A172 (cell line): ENCODE data around the gene PEX26. TPM values are rescaled to one million over a fixed set of nuclear protein-coding genes. Genes with fewer than 3 reads are reported as not detected.
"Not testable (repeated sequence)": the region's sequence is repeated elsewhere in the genome, so short reads cannot be mapped to it uniquely, and the experiment has no call there.

Experiments
- DNase-seq: peaks from one replicate; pipeline ENCODE4 v3.0.0-alpha.2; 2015; ENCODE audit warnings: low spot score
- total RNA-seq: library from RNA; depleted of rRNA; stranded (reverse); fragments of >200 nt; shearing (Covaris generic); gene quantifications from 2 replicates; pipeline ENCODE4 v1.2.3, GENCODE V29; 2014

The PEX26 gene
- total RNA-seq, 1 experiment from 2014 or later: 15.9 TPM

- DNase-seq: no peak
Measured at GRCh38 chr22:18096823-18097222, 19.0 kb downstream of the PEX26 start.

GRCh38 chr22:18100781-18101180 is 23.0 kb downstream of the PEX26 start:
- DNase-seq: no peak

- no peak for DNase-seq
Measured at GRCh38 chr22:18101536-18101935, 23.7 kb downstream of the PEX26 start.

- no peak for DNase-seq
Measured at GRCh38 chr22:18103527-18104269, 25.9 kb downstream of the PEX26 start.

- DNase-seq: peak; percentile 27
Measured at GRCh38 chr22:18104566-18104965, 26.8 kb downstream of the PEX26 start.

- not testable (repeated sequence) for DNase-seq
Measured at GRCh38 chr22:18105981-18106380, 28.2 kb downstream of the PEX26 start.

GRCh38 chr22:18106550-18107341 is 29.0 kb downstream of the PEX26 start:
- not testable (repeated sequence) for DNase-seq

GRCh38 chr22:18108187-18108586 is 30.4 kb downstream of the PEX26 start:
- no peak for DNase-seq

- DNase-seq: no peak
Measured at GRCh38 chr22:18109410-18110193, 31.8 kb downstream of the PEX26 start.

- no peak for DNase-seq
Measured at GRCh38 chr22:18110194-18110953, 32.6 kb downstream of the PEX26 start, which contains the start of gene TUBA8. Gene TUBA8, plus strand, starts transcription at chr22:18110809. Its CDS starts 57 bp downstream, at chr22:18110866.

GRCh38 chr22:18110954-18111758 is 33.4 kb downstream of the PEX26 start:
- DNase-seq: no peak

GRCh38 chr22:18111759-18112330 is 34.1 kb downstream of the PEX26 start:
- no peak for DNase-seq

- DNase-seq: no peak
Measured at GRCh38 chr22:18112440-18112839, 34.6 kb downstream of the PEX26 start.

GRCh38 chr22:18113680-18114394 is 36.0 kb downstream of the PEX26 start:
- no peak for DNase-seq

GRCh38 chr22:18114495-18114894 is 36.7 kb downstream of the PEX26 start:
- DNase-seq: no peak

GRCh38 chr22:18114976-18115652 is 37.3 kb downstream of the PEX26 start:
- DNase-seq: no peak

GRCh38 chr22:18115906-18116371 is 38.1 kb downstream of the PEX26 start:
- DNase-seq: no peak

- no peak for DNase-seq
Measured at GRCh38 chr22:18116634-18117033, 38.8 kb downstream of the PEX26 start.
